ENCODE measurements around the gene WSB1.

The WSB1 gene

DNA sequence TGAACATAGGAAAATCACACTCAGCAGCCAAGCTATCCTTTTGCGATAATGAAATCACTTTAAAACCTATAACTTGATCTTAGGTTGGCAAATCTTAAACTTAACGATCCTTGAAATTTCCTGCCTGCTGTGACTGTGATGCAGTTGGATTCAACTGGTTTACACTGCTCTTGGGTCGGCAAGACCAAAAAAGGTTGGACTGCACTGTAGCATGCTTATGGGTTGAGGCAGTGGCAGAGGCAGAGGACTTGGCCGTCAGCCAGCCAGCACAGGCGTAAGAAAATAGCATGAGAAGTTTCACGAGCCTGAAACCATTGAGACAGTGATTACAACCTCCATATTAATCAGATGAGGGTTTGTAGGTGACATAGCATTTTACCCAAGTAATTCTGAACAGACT is 21.4 kb downstream of the WSB1 start:
- DNase-seq (ENCODE audit: low read depth in 1 of 2, low spot score in 1 of 2) = no peak

DNA sequence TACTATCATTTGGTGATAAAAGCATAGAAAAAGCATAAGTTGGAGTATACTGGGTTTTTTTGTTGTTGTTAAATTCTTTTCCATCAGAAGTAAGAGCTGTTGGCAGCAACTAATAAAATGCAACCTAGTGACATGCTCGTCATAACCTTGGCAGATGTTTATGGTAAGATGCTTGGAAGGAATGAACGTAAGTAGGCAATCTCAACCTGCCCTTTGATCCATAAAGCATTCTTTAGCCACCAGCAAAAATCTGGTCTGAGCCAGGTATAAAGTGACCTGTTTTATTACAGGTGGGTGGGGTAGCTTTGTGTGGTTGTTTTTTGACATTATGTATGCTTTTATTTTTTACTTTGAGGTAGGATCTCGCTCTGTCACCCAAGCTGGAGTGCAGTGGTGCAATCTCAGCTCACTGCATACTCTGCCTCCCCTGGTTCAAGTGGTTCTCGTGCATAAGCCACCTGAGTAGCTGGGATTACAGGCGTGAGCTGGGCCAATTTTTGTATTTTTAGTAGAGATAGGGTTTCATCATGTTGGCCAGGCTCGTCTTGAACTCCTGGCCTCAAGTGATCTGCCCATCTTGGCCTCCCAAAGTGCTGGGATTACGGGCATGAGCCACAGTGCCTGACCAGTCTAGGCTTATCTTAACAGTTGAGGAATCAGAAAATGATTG is 22.0 kb downstream of the WSB1 start:
- Histone ChIP-seq H3K27me3 (ENCODE audit: insufficient read depth, poor library complexity, severe bottlenecking) (no peaks in the 10 kb centered on the region), H3K27ac (replicated peaks) (no peak overlapping the region), H3K4me3 (replicated peaks; ENCODE audit: insufficient read depth, low read length) (no peak overlapping the region)
- DNase-seq (ENCODE audit: low read depth in 1 of 2, low spot score in 1 of 2) = no peak
- TF ChIP-seq, protein P1, sequence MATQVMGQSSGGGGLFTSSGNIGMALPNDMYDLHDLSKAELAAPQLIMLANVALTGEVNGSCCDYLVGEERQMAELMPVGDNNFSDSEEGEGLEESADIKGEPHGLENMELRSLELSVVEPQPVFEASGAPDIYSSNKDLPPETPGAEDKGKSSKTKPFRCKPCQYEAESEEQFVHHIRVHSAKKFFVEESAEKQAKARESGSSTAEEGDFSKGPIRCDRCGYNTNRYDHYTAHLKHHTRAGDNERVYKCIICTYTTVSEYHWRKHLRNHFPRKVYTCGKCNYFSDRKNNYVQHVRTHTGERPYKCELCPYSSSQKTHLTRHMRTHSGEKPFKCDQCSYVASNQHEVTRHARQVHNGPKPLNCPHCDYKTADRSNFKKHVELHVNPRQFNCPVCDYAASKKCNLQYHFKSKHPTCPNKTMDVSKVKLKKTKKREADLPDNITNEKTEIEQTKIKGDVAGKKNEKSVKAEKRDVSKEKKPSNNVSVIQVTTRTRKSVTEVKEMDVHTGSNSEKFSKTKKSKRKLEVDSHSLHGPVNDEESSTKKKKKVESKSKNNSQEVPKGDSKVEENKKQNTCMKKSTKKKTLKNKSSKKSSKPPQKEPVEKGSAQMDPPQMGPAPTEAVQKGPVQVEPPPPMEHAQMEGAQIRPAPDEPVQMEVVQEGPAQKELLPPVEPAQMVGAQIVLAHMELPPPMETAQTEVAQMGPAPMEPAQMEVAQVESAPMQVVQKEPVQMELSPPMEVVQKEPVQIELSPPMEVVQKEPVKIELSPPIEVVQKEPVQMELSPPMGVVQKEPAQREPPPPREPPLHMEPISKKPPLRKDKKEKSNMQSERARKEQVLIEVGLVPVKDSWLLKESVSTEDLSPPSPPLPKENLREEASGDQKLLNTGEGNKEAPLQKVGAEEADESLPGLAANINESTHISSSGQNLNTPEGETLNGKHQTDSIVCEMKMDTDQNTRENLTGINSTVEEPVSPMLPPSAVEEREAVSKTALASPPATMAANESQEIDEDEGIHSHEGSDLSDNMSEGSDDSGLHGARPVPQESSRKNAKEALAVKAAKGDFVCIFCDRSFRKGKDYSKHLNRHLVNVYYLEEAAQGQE (IDR thresholded peaks at IDR 0.05; ENCODE audit: insufficient replicate concordance, low read depth) = no peak
- no peak for TF ChIP-seq SPI1 (IDR thresholded peaks at IDR 0.05; ENCODE audit: borderline replicate concordance, low read depth)
- TF ChIP-seq, protein P2, sequence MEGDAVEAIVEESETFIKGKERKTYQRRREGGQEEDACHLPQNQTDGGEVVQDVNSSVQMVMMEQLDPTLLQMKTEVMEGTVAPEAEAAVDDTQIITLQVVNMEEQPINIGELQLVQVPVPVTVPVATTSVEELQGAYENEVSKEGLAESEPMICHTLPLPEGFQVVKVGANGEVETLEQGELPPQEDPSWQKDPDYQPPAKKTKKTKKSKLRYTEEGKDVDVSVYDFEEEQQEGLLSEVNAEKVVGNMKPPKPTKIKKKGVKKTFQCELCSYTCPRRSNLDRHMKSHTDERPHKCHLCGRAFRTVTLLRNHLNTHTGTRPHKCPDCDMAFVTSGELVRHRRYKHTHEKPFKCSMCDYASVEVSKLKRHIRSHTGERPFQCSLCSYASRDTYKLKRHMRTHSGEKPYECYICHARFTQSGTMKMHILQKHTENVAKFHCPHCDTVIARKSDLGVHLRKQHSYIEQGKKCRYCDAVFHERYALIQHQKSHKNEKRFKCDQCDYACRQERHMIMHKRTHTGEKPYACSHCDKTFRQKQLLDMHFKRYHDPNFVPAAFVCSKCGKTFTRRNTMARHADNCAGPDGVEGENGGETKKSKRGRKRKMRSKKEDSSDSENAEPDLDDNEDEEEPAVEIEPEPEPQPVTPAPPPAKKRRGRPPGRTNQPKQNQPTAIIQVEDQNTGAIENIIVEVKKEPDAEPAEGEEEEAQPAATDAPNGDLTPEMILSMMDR (IDR thresholded peaks at IDR 0.05; ENCODE audit: insufficient read depth, low read length) = no peak
- no peak for TF ChIP-seq GABPA (IDR thresholded peaks at IDR 0.05; ENCODE audit: low read depth)
- TF ChIP-seq POLR2AphosphoS5 (IDR thresholded peaks at IDR 0.05; ENCODE audit: low read depth) = no peak

More for the DNA sequence above, 21.4 kb downstream of the WSB1 start:
- no peak overlapping the region for H3K4me3 ChIP-seq (replicated peaks; ENCODE audit: insufficient read depth, low read length)
- H3K27ac ChIP-seq (replicated peaks) = no peak overlapping the region
- H3K27me3 ChIP-seq (ENCODE audit: insufficient read depth, poor library complexity, severe bottlenecking) = no peaks in the 10 kb centered on the region
- no peak for TF ChIP-seq GABPA (IDR thresholded peaks at IDR 0.05; ENCODE audit: low read depth)
- TF ChIP-seq SPI1 (IDR thresholded peaks at IDR 0.05; ENCODE audit: borderline replicate concordance, low read depth) = no peak
- TF ChIP-seq, protein P1 (IDR thresholded peaks at IDR 0.05; ENCODE audit: insufficient replicate concordance, low read depth) = no peak
- no peak for TF ChIP-seq POLR2AphosphoS5 (IDR thresholded peaks at IDR 0.05; ENCODE audit: low read depth)
- TF ChIP-seq, protein P2 (IDR thresholded peaks at IDR 0.05; ENCODE audit: insufficient read depth, low read length) = no peak

DNA sequence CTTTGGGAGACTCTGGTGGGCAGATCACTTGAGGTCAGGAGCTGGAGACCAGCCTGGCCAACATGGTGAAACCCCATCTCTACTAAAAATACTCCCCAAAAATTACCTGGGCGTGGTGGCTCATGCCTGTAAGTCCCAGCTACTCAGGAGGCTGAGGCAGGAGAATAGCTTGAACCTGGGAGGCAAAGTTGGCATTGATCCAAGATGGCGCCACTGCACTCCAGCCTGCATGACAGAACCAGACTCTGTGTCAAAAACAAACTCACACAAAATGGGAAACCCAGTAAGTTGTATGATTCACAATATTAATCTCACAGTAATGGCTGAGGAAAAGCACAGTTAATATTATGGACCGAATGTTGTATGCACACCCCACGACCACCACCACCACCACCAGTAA is 24.3 kb downstream of the WSB1 start:
- no peak overlapping the region for H3K27ac ChIP-seq (replicated peaks)
- no peak for DNase-seq (ENCODE audit: low read depth in 1 of 2, low spot score in 1 of 2)
- H3K27me3 ChIP-seq (ENCODE audit: insufficient read depth, poor library complexity, severe bottlenecking) = no peaks in the 10 kb centered on the region
- no peak overlapping the region for H3K4me3 ChIP-seq (replicated peaks; ENCODE audit: insufficient read depth, low read length)
- TF ChIP-seq POLR2AphosphoS5 (IDR thresholded peaks at IDR 0.05; ENCODE audit: low read depth) (no peak), SPI1 (IDR thresholded peaks at IDR 0.05; ENCODE audit: borderline replicate concordance, low read depth) (no peak), GABPA (IDR thresholded peaks at IDR 0.05; ENCODE audit: low read depth) (no peak)
- TF ChIP-seq, protein P1 (IDR thresholded peaks at IDR 0.05; ENCODE audit: insufficient replicate concordance, low read depth) = no peak
- TF ChIP-seq, protein P2 (IDR thresholded peaks at IDR 0.05; ENCODE audit: insufficient read depth, low read length) = no peak
